Left renal cortex interstitium (tissue), 4 donors: ENCODE data around the gene BLCAP. TPM values are rescaled to one million over a fixed set of nuclear protein-coding genes. Genes with fewer than 3 reads are reported as not detected.
"Not testable (repeated sequence)": the region's sequence is repeated elsewhere in the genome, so short reads cannot be mapped to it uniquely, and the experiment has no call there.

ENCODE experiments used
- DNase-seq, 4 donors: peaks; one replicate each; pipeline ENCODE4 v3.0.0-alpha.2; 2013; ENCODE audit warnings: low read depth in 4 of 4, low spot score in 2 of 4, missing footprints in 1 of 4
- polyA plus RNA-seq, 4 donors: library from polyadenylated mRNA; unstranded; fragments of 120-200 nt; gene quantifications; one replicate each; pipeline ENCODE4 v1.2.1, GENCODE V29; 2013; ENCODE audit not compliant: insufficient read length in 4 of 4

Gene BLCAP
- polyA plus RNA-seq, 4 donors = 75.7 to 101 (median 84.3) TPM

DNA sequence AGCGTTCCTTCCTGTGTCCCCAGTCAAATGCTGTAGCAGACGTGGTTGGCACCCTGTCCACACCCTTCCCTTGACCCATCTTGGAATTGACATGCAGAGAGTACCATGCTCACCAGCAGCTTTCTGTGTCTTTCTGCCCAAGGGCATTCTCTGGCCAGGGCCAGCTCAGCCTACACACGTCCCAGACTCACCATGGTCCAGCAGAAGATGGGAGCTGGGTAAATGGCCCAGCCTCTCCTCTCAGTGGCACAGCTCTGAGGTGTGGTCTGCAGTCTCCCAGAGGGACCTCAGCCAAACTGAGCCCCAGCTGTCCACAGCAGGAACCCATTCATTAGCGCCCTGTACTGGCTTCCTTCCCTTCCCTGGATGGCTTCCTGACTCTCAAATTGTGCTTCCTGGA lies 31.1 kb upstream of the BLCAP start:
- DNase-seq = no peak

DNA sequence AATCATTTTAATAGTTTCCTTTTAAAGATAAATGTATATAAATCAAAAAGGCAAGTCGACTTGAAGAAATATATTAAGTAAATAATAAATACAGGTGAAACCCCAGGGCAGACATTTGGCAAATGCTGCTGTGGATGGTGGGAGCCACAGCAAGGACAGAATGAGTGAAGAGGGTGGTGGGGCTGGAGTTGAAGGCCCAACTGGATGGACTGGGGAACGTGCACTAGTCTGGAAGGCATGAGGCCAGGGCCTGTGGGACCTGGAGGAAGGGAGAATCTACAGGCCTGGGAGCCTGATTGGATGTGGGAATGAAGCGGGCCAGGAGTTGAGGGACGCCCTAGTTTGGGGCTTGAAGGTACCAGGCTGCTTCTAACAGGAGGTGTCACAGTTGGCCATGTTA lies 30.6 kb upstream of the BLCAP start:
- DNase-seq = no peak

DNA sequence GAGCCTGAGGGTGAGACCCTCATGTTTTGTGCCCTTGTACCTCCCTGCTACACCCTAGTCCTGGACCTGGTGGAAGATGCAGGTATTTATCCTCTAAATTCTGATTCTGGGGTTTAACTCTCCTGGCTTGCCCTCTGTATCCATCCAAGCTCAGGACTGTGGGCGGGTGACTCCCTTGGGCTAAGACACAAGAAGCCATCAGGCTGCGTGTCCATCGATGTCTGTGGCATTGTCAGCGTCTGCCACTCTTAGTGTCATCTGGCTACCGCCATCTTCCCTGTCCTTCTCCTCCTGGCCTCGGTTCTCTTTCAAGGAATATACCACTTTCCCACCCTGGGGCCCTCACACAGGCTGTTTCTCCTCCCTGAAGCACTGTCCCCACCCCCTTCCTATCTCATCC lies 28.9 kb upstream of the BLCAP start:
- no peak for DNase-seq

DNA sequence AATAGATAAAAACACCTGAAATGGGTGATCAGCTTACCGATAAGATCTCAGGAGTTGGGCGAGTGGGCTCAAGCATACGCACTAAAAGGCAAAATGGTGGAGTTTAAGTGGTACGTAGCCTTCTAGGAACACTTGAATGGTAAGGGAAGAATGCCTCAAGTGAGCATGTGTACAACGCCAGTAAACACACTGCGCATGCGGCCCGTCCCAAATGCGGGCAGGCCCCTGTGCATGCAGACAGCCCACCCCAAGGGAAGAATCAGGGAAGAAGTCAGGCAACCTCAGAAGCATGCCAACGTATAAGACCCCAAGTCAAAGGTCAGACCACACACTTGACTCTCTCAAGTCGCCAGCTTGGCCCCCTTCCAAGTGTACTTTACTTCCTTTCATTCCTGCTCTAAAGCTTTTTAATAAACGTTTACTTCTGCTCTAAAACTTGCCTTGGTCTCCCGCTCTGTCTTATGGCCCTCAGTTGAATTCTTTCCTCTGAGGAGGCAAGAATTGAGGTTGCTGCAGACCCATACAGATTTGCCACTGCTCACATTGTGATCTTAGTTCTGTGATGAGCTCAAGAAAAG lies 27.1 kb upstream of the BLCAP start:
- DNase-seq = not testable (repeated sequence)

GRCh38 chr20:37552415-37552814 lies 24.7 kb upstream of the BLCAP start:
- no peak for DNase-seq

DNA sequence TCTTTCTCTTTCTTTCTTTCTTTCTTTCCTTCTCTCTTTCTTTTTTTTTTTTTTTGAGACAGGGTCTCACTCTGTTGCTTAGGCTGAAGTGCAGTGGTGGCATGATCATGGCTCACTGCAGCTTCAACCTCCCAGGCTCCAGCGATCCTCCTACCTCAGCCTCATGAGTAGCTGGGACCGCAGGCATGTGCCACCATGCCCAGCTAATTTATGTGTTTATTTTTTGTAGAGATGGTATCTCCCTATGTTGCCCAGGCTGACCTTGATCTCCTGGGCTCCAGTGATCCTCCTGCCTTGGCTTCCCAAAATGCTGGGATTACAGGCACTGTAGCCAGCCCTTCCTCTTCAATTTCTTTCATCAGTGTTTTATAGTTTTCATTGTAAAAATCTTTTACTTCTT lies 24.0 kb upstream of the BLCAP start:
- not testable (repeated sequence) for DNase-seq

GRCh38 chr20:37550101-37550920 lies 22.6 kb upstream of the BLCAP start:
- DNase-seq = not testable (repeated sequence)

GRCh38 chr20:37547912-37548311 lies 20.2 kb upstream of the BLCAP start:
- no peak for DNase-seq

DNA sequence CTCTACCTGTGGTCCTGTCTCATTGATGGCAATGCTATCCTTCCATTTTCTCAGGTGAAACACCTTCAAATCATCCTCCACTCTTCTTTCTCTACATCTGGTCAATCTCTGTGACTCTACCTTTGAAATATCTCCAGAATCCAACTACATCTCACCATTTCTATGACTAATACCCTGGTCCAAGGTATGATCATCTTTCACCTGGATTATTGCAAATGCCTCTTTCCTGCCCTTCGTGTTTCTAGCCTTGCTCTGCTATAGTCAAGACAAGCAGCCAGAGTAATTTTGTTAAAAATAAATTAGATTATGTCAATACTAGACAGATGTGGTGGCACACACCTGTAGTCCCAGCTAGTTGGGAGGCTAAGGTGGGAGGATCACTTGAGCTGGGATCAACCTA lies 17.8 kb upstream of the BLCAP start:
- no peak for DNase-seq

DNA sequence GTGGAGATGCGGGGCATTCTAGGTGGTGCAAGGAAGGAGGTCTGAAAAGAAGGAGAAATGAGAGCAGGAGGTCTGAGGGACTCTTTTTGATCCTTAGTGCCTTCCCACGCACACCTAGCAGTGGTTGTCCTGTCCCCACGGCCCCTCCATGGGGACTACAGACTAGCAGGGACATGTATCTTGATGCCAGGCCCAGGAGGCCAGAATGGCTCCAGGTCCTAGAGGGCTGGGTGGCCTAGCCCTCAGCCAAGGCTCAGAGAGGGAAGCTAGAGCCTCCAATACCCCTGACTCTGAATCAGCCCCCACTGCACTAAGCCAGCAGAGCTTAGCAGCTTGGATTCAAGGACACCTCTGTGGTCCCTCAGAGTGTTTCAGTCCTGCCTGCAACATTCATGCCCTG lies 16.7 kb upstream of the BLCAP start:
- DNase-seq = no peak

DNA sequence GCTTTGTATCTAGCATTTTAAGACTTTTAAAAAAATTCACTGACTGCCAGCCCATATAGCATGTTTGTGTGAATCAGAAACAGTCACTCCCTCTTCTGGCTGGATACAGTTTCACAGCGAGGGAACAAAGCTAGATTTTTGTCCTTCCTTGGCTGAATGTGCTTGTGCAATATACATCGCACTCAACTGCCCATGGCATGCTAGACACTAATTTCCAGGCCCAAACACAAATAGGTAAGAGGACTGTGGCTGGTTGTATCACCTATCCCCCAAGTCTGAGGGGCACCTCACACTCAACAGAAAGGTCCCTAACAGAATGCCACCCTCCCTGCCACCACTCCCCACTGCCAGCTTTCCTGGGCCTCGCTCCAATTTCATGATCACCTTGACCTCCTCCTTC lies 16.2 kb upstream of the BLCAP start:
- DNase-seq = no peak

DNA sequence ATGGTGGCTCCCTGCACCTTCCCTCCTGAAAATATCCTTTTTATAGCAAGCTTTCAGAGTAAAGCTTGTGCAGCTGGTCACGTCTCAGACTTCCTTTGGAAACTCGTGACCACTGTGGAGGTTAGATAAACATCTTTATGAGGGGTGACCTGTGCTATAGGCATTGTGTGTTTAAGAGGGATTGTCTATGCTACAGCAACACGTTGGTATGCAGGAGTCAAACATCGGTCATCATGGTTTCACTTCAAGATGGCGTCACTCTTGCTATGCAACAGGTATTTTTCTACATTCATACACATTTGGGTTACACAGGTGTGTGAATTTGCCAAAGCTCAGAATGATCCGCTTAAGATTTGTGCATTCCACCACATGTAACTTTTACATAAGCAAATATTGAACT lies 14.6 kb upstream of the BLCAP start:
- DNase-seq = no peak

- DNase-seq = no peak
Measured at GRCh38 chr20:37541326-37541725, 13.7 kb upstream of the BLCAP start.

- not testable (repeated sequence) for DNase-seq
Measured at GRCh38 chr20:37540838-37541237, 13.2 kb upstream of the BLCAP start.

DNA sequence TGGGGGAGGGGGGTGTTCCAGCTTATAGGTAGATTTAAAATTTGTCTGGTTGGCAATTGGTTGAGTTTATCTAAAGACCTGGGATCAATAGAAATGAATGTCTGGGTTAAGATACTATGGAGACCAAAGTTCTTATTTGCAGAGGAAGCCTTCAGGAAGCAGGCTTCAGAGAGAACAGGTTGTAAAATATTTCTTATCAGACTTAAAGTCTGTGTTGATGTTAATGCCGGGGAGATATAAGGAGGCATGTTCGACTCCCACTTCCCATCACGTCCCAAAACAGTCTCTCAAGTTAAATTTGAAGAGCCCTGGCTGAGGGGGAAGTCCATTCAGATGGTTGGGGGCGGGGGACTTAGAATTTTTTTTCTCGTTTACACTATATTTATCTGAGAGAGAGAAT lies 12.3 kb upstream of the BLCAP start:
- no peak for DNase-seq

DNA sequence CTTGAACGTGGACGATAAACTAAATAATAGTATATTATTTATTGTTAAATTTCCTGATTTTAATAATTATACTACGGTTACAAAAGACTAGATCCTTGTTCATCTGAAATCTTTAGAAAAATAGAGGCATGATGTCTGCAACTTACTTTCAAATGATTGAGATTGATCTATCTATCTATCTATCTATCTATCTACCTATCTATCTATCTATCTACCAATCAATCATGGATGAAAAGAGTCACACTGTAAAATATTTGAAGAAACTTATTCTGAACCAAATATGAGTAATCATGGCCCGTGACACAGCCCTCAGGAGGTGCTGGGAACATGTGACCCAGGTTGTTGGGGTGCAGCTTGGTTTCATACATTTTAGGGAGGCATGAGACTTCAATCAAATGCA lies 11.7 kb upstream of the BLCAP start:
- no peak for DNase-seq

DNA sequence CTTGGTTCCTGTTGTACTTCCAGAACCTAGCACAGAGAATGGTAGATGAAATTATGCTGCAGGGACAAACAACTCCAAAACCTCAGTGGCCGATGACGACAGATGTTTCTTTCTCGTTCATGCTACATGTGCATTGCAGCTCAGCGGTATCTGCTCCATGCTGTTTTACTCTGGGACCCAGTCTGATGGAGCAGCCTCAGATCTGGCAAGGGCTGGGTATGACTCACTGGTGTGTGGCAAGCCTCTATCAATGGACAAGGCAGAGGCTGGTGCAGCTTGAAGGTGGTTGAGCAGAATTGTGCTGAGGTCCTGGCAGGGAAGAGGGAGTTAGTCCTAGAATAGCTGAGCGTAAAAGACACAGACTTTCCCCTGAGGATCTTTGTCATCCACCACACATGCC lies 10.3 kb upstream of the BLCAP start:
- no peak for DNase-seq

- no peak for DNase-seq
Measured at GRCh38 chr20:37537505-37537904, 9.8 kb upstream of the BLCAP start.

DNA sequence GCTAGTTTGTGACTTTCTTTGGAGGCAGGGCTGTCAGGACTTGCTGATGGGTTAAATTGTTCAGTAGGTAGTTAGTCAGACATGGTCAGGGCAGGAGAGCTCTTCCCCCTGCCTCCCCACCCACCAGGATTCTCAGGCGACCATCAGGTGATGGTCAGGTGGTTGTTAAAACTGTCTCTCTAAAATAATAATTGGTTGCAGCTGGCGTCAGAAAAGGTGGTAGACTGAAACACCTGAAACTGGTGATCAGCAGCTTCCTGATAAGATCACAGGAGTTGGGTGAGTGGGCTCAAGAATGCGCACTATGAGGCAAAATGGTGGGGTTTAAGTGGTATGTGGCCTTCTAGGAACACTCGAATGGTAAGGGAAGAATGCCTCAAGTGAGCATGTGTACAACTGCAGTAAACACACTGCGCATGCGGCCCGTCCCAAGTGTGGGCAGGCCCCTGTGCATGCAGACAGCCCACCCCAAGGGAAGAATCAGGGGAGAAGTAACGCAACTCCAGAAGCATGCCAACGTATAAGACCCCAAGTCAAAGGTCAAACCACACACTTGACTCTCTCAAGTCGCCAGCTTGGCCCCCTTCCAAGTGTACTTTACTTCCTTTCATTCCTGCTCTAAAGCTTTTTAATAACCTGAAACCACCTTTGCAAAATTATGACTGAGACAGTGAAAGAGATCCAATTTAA lies 7.9 kb upstream of the BLCAP start:
- DNase-seq = no peak

GRCh38 chr20:37534401-37535157 lies 6.9 kb upstream of the BLCAP start:
- DNase-seq = no peak

DNA sequence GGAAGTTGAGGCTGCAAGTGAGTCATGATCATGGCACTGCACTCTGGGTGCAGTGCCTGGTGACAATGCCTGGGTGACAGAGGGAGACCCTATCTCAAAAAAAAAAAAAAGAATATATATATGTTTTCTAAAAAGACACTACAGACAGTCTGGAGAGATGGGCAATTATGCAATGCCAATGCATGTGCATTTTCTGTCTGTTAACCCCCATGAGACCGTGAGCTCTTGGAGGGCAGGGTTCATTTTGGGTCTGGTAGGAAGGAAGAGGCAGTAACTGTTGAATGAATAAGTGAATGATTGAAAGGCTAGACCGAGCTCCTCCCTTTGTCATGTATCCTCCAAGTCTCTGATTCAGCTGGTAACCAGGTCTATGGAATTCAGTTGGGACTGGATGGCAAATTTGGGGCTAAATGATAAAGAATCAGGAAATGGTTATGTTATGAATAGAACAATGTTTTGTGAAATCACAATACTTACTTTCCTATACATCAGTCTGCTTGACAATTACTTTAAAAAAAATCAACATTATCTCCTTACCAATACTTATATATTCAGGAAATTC lies 5.6 kb upstream of the BLCAP start:
- no peak for DNase-seq
